Activated naive CD8-positive, alpha-beta T cell treated with anti-CD3 and anti-CD28 coated beads, Interleukin-2, amount 10 ng/mL, durations not matched to agents 7 days and 5 days (primary cell): ENCODE measurements around the gene PCOLCE2. TPM values are rescaled to one million over a fixed set of nuclear protein-coding genes. Genes with fewer than 3 reads are reported as not detected.

ENCODE experiments used
- ATAC-seq: fragments of 150-1000 bp; cut with Tn5 transposase; one replicate; pipeline ENCODE4 v1.10.0; 2021; ENCODE audit warnings: low read depth, moderate library complexity
- POLR2A ChIA-PET: fragments of 350-600 bp; sonication (Branson Sonifier 250); formaldehyde crosslinking; loops from one replicate; lab custom pipeline; 2021; ENCODE audit warnings: antibody characterized with exemption; lab: Charles Lee
- DNase-seq: peaks from one replicate; pipeline ENCODE4 v3.0.0; 2021
- H3K27ac Mint-ChIP-seq: one replicate; pipeline ENCODE4 v1.8.0; 2022; ENCODE audit warnings: mild to moderate bottlenecking, mixed read lengths
- H3K27me3 Mint-ChIP-seq: one replicate; pipeline ENCODE4 v1.8.0; 2022; ENCODE audit warnings: mild to moderate bottlenecking, moderate library complexity, mixed read lengths
- H3K36me3 Mint-ChIP-seq: one replicate; pipeline ENCODE4 v1.8.0; 2021; ENCODE audit warnings: mild to moderate bottlenecking, mixed read lengths
- H3K4me1 Mint-ChIP-seq: one replicate; pipeline ENCODE4 v1.8.0; 2021; ENCODE audit warnings: mixed read lengths
- H3K4me3 Mint-ChIP-seq: one replicate; pipeline ENCODE4 v1.8.0; 2022; ENCODE audit warnings: mild to moderate bottlenecking, moderate library complexity, mixed read lengths
- H3K9me3 Mint-ChIP-seq: one replicate; pipeline ENCODE4 v1.8.0; 2021; ENCODE audit warnings: mixed read lengths
- total RNA-seq, 2 experiments: library from RNA; stranded (reverse); gene quantifications; one replicate each; pipeline ENCODE4 v1.2.3, GENCODE V29; 2021

PCOLCE2 gene
- total RNA-seq, 2 experiments from 2014 or later, result not detected

DNA sequence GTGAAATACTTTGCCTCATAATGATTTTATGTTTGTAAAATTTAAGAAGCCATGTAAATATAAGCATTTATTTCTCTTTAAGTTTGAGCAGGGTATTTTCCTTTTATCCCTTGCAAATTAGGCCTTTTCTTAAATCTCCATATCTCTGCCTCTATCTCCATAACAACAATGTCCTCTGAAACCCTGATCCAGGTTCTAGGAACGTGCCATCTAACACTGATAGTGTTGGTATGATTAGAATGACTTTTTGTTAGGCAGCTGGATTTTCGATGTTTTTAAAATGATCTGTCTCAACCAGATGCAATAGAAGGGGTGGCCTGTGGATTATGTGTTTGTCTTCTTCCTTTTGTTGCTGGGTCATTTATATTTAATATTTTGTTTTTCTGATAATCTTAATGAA is 87.1 kb downstream of the PCOLCE2 start:
- no peaks in the 10 kb centered on the region for H3K9me3 Mint-ChIP-seq
- POLR2A ChIA-PET, result no interaction called here
- no peak for DNase-seq
- no peak overlapping the region for H3K27ac Mint-ChIP-seq
- H3K4me3 Mint-ChIP-seq, result no peak overlapping the region
- H3K36me3 Mint-ChIP-seq, result no peaks in the 10 kb centered on the region
- H3K27me3 Mint-ChIP-seq, result peaks cover 2% of the 10 kb centered on the region
- no peaks in the 10 kb centered on the region for H3K4me1 Mint-ChIP-seq
- ATAC-seq, result no peak

- H3K27ac Mint-ChIP-seq, result no peak overlapping the region
- peaks cover 4% of the 10 kb centered on the region for H3K27me3 Mint-ChIP-seq
- no peaks in the 10 kb centered on the region for H3K4me1 Mint-ChIP-seq
- H3K9me3 Mint-ChIP-seq, result no peaks in the 10 kb centered on the region
- ATAC-seq (no peak), DNase-seq (no peak)
- H3K36me3 Mint-ChIP-seq, result no peaks in the 10 kb centered on the region
- no peak overlapping the region for H3K4me3 Mint-ChIP-seq
- POLR2A ChIA-PET, result no interaction called here
Observed at GRCh38 chr3:142796823-142797222, 92.1 kb downstream of the PCOLCE2 start.

GRCh38 chr3:142795332-142795731 is 93.6 kb downstream of the PCOLCE2 start:
- no peaks in the 10 kb centered on the region for H3K36me3 Mint-ChIP-seq
- no peaks in the 10 kb centered on the region for H3K4me1 Mint-ChIP-seq
- no peaks in the 10 kb centered on the region for H3K9me3 Mint-ChIP-seq
- POLR2A ChIA-PET, result no interaction called here
- no peak overlapping the region for H3K27ac Mint-ChIP-seq
- DNase-seq (no peak), ATAC-seq (no peak)
- no peak overlapping the region for H3K4me3 Mint-ChIP-seq
- peaks cover 4% of the 10 kb centered on the region for H3K27me3 Mint-ChIP-seq

- no peaks in the 10 kb centered on the region for H3K9me3 Mint-ChIP-seq
- no peak overlapping the region for H3K4me3 Mint-ChIP-seq
- ATAC-seq (no peak), DNase-seq (no peak)
- H3K4me1 Mint-ChIP-seq, result no peaks in the 10 kb centered on the region
- no peaks in the 10 kb centered on the region for H3K36me3 Mint-ChIP-seq
- POLR2A ChIA-PET, result no interaction called here
- no peak overlapping the region for H3K27ac Mint-ChIP-seq
- H3K27me3 Mint-ChIP-seq, result peaks cover 7% of the 10 kb centered on the region
Observed at GRCh38 chr3:142794508-142794907, 94.4 kb downstream of the PCOLCE2 start.

DNA sequence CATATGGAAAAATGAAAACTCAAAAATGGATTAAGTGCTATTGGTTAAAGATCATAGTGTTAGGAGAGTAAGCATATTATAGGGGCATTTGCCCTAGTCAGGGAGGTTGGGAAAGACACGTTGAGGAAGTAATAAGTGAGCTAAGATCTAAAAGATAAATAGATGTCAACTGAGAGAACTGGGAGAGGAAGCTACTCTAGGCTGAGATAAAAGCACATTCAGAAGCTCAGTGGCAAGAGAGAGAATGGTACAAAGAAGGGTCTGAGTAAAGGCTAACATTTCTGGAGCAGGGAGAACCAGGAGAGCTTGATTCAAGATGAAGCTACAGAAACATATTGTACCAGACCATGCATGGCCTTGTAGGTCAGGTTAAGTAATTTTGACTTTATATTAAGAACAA is 101.2 kb downstream of the PCOLCE2 start:
- POLR2A ChIA-PET, result no interaction called here
- no peak for ATAC-seq
- H3K36me3 Mint-ChIP-seq, result no peaks in the 10 kb centered on the region
- no peak overlapping the region for H3K27ac Mint-ChIP-seq
- no peak for DNase-seq
- H3K4me1 Mint-ChIP-seq, result no peaks in the 10 kb centered on the region
- H3K4me3 Mint-ChIP-seq, result no peak overlapping the region
- no peaks in the 10 kb centered on the region for H3K9me3 Mint-ChIP-seq
- peaks cover 3% of the 10 kb centered on the region for H3K27me3 Mint-ChIP-seq

DNA sequence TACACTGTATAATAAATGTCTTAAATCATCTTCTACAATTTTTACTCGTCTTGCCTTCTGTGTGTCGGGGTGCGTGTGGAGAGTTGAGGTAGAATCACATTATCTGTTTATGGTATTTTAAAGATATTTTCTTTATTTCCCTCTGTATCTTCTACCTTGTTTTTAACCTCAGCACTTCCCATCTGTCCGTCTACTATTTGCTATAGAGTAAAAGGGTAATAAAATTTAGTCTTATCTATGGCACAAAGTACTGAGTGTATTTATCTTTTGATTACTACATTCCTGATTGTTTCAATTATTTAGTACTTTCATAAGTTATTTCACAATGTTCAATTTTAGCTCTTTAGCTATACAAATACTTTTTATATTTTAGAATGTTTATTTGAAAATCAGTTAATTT is 102.9 kb downstream of the PCOLCE2 start:
- no peaks in the 10 kb centered on the region for H3K9me3 Mint-ChIP-seq
- no peak overlapping the region for H3K27ac Mint-ChIP-seq
- DNase-seq (no peak), ATAC-seq (no peak)
- H3K36me3 Mint-ChIP-seq, result no peaks in the 10 kb centered on the region
- H3K27me3 Mint-ChIP-seq, result peaks cover 3% of the 10 kb centered on the region
- H3K4me1 Mint-ChIP-seq, result no peaks in the 10 kb centered on the region
- H3K4me3 Mint-ChIP-seq, result no peak overlapping the region
- POLR2A ChIA-PET, result no interaction called here

GRCh38 chr3:142784228-142784627 is 104.7 kb downstream of the PCOLCE2 start:
- no peaks in the 10 kb centered on the region for H3K9me3 Mint-ChIP-seq
- no peaks in the 10 kb centered on the region for H3K36me3 Mint-ChIP-seq
- DNase-seq, result no peak
- ATAC-seq, result no peak
- H3K27ac Mint-ChIP-seq, result no peak overlapping the region
- POLR2A ChIA-PET, result no interaction called here
- no peaks in the 10 kb centered on the region for H3K27me3 Mint-ChIP-seq
- H3K4me3 Mint-ChIP-seq, result no peak overlapping the region
- no peaks in the 10 kb centered on the region for H3K4me1 Mint-ChIP-seq

- Mint-ChIP-seq H3K36me3 (no peaks in the 10 kb centered on the region), H3K4me1 (no peaks in the 10 kb centered on the region), H3K9me3 (no peaks in the 10 kb centered on the region), H3K27ac (no peak overlapping the region), H3K27me3 (no peaks in the 10 kb centered on the region), H3K4me3 (no peak overlapping the region)
- DNase-seq (no peak), ATAC-seq (no peak)
- POLR2A ChIA-PET, result no interaction called here
Observed at GRCh38 chr3:142782616-142783015, 106.3 kb downstream of the PCOLCE2 start.

DNA sequence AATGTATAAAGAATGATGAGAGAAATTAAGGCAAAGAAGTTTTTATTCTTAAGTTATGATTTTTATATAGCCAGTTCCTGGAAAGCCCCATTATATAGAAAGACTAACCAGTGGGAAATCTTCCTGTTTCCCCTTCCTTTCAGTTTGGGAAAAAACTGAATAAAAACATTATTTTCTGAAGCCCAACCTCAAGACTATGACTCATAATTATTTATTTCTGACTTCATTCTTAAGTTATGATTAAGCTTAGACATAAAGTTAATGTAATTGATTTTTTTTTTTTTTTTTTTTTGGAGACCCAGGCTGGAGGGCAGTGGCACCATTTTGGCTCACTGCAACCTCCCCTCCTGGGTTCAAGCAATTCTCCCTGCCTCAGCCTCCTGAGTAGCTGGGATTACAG is 109.3 kb downstream of the PCOLCE2 start:
- H3K4me3 Mint-ChIP-seq, result no peak overlapping the region
- DNase-seq, result no peak
- no peak overlapping the region for H3K27ac Mint-ChIP-seq
- ATAC-seq, result no peak
- no peaks in the 10 kb centered on the region for H3K36me3 Mint-ChIP-seq
- H3K4me1 Mint-ChIP-seq, result no peaks in the 10 kb centered on the region
- no peaks in the 10 kb centered on the region for H3K27me3 Mint-ChIP-seq
- no peaks in the 10 kb centered on the region for H3K9me3 Mint-ChIP-seq
- POLR2A ChIA-PET, result no interaction called here

GRCh38 chr3:142778541-142778940 is 110.3 kb downstream of the PCOLCE2 start:
- no peaks in the 10 kb centered on the region for H3K36me3 Mint-ChIP-seq
- H3K4me1 Mint-ChIP-seq, result no peaks in the 10 kb centered on the region
- DNase-seq (no peak), ATAC-seq (no peak)
- no peaks in the 10 kb centered on the region for H3K9me3 Mint-ChIP-seq
- H3K4me3 Mint-ChIP-seq, result no peak overlapping the region
- POLR2A ChIA-PET, result no interaction called here
- H3K27ac Mint-ChIP-seq, result no peak overlapping the region
- no peaks in the 10 kb centered on the region for H3K27me3 Mint-ChIP-seq

- Mint-ChIP-seq H3K27ac (no peak overlapping the region), H3K27me3 (no peaks in the 10 kb centered on the region), H3K36me3 (no peaks in the 10 kb centered on the region), H3K4me3 (no peak overlapping the region), H3K9me3 (no peaks in the 10 kb centered on the region), H3K4me1 (no peaks in the 10 kb centered on the region)
- no peak for DNase-seq
- POLR2A ChIA-PET, result no interaction called here
- no peak for ATAC-seq
Observed at GRCh38 chr3:142777927-142778326, 111.0 kb downstream of the PCOLCE2 start.

- ATAC-seq (no peak), DNase-seq (no peak)
- no peaks in the 10 kb centered on the region for H3K4me1 Mint-ChIP-seq
- H3K27me3 Mint-ChIP-seq, result no peaks in the 10 kb centered on the region
- H3K36me3 Mint-ChIP-seq, result peaks cover 5% of the 10 kb centered on the region
- no peak overlapping the region for H3K27ac Mint-ChIP-seq
- no peak overlapping the region for H3K4me3 Mint-ChIP-seq
- POLR2A ChIA-PET, result no interaction called here
- peaks cover 2% of the 10 kb centered on the region for H3K9me3 Mint-ChIP-seq
Observed at GRCh38 chr3:142768338-142768737, 120.5 kb downstream of the PCOLCE2 start.

Other genes with a start within 250 kb of the PCOLCE2 start
- gene TRPC1, start 165.0 kb downstream of the PCOLCE2 start, total RNA-seq, result 1 to 10 TPM; 2.2 to 2.8 TPM
- not detected for gene PAQR9, start 74.6 kb upstream of the PCOLCE2 start, total RNA-seq
- gene U2SURP, start 112.5 kb upstream of the PCOLCE2 start, total RNA-seq, result 100 to 1,000 TPM; 134 to 147 TPM
- 1 to 10 TPM; 2.4 to 3.0 TPM for gene CHST2, start 230.7 kb upstream of the PCOLCE2 start, total RNA-seq